Embryonic facial prominence (tissue), 1 donor: ENCODE results near the gene EPHB1.
"Not testable (repeated sequence)": the region's sequence is repeated elsewhere in the genome, so short reads cannot be mapped to it uniquely, and the experiment has no call there.

Source experiments
- DNase-seq: peaks from one replicate; pipeline ENCODE4 v3.0.0-alpha.2; 2016; ENCODE audit errors: extremely low spot score

The EPHB1 gene

DNA sequence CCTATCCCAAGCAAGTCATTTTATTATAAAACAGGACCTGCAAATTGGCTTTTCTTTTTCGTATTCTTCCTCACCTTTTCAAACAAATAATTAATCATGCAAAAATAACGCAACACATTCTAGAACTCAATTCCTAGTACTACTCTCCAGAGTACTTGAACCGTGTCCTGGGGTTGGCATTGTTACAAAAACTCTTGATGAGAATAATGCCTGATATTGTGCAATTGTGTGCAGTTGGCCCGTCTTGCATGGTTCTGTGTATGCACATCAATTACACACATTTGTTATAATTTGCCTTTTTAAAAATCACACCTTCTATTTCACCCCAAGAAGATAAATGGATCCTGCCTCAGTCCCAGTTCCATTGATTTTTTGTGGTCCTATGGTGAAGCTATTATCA, 205.4 kb downstream of the EPHB1 start:
- DNase-seq = no peak

DNA sequence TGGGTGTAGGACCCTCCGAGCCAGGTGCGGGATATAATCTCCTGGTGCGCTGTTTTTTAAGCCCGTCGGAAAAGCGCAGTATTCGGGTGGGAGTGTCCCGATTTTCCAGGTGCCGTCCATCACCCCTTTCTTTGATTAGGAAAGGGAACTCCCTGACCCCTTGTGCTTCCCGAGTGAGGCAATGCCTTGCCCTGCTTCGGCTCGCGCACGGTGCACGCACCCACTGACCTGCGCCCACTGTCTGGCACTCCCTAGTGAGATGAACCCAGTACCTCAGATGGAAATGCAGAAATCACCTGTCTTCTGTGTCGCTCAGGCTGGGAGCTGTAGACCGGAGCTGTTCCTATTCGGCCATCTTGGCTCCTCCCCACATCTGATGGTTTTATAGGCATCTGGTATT, 210.6 kb downstream of the EPHB1 start:
- DNase-seq = not testable (repeated sequence)

DNA sequence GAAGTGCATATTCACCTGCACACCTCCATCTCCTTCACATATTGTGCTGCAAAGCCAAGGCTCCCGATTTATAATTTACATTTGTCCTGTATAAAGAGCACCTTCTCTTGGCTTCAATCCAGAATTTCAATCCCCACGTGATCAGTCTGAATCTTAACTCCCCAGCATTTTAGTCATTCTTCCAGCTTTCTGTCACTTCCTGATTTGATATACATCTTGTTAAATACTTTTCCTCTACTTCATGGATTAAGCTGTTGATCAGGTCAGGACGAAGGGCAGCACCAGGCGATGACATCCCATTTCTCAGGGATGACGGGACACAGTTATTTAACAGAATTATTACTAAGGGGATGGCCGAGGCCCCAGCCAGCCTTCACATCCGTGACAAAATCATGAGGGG, 212.5 kb downstream of the EPHB1 start:
- DNase-seq = no peak

DNA sequence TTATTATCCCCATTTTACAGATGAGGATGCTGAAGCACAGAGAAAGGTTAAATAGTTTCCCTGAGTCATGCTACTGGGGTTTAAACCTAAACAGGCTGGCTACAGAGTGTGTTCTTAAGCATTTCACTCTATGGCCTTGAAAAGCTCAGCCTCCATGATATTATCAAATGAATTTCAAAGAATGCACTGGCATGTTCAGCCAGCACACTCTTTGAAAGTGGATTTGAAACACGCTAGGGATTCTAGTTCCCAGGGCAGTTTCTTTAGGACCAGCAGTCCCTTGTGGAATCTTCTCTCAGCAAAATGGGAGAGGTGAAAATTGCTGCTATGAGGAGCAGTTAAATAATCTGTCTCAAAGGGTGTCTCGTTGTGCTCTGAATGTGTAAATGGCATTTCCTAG, 213.3 kb downstream of the EPHB1 start:
- no peak for DNase-seq

DNA sequence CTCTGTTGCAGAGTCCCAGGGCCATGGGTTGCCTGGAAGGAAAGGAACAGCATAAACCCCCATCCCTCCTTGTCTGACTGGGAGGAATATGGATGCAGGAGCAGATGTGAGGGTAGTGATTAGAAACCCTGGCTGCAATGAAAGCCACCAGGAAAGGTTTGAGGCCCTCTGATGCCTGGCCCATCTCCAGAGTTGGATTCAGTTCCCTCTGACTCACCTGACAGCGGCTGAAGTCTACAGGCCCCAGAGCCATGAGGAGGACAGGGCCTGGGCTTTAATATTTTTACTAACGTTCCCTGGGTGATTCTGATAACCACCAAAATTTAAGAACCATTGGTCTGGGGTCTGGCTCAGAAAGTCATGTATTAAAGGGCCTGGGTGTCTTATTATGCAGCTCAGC, 214.0 kb downstream of the EPHB1 start:
- DNase-seq = no peak

DNA sequence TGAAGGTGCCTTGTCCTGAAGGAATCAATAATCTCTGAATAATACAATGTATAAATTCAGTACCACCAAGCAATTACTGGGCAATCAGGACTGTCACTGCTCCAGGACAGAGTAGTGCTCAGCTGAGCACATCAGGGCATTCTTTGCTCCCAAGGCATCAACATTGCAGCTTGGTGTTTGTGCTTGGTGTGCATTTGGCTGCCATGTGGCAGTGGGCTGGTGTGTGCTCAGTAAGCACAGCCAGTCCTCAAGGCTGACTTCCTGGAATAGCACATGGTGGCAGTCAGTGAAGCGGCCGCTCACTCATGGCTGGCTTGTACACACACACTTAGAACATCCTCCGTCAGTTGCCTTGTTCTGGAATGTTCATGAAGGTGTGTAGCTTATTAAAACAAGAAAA, 217.0 kb downstream of the EPHB1 start:
- no peak for DNase-seq

DNA sequence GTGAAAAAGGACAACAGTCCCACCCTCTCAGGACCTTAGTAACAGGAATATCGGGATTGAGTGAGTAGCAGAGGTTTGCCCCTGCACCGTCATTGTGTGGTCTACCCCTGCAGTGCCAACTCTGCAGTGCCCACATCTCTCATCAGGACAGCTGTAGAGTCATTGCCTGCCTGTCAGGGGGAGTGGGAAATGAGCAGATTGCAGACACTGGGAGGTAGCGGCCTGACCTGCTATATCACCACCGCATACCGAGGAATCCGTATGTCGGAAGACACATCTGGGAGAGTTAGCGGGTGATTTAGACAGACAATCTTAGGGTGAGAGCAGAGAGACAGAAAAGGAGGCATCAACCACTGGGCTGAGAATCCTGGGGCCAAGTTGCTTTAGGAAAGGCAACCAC, 218.1 kb downstream of the EPHB1 start:
- no peak for DNase-seq

DNA sequence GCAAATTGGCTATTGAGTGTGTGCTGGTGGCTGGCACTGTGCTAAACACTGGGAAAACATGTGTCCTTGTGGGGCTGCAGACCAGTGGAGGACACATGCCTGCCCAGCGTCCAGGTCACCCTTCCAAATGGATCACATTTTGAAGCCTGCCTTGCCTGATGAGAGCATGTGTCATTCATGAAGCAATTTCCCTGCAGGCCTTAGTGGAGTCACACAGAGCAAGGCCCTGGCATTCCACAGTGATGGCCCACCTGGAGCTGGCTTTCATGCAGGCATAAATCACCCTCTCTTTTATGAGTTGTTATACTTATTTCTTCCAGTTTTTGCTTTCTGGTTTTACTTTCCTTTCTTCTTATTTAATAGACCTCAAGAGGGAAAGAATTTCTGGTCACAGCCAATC, 219.5 kb downstream of the EPHB1 start:
- no peak for DNase-seq

DNA sequence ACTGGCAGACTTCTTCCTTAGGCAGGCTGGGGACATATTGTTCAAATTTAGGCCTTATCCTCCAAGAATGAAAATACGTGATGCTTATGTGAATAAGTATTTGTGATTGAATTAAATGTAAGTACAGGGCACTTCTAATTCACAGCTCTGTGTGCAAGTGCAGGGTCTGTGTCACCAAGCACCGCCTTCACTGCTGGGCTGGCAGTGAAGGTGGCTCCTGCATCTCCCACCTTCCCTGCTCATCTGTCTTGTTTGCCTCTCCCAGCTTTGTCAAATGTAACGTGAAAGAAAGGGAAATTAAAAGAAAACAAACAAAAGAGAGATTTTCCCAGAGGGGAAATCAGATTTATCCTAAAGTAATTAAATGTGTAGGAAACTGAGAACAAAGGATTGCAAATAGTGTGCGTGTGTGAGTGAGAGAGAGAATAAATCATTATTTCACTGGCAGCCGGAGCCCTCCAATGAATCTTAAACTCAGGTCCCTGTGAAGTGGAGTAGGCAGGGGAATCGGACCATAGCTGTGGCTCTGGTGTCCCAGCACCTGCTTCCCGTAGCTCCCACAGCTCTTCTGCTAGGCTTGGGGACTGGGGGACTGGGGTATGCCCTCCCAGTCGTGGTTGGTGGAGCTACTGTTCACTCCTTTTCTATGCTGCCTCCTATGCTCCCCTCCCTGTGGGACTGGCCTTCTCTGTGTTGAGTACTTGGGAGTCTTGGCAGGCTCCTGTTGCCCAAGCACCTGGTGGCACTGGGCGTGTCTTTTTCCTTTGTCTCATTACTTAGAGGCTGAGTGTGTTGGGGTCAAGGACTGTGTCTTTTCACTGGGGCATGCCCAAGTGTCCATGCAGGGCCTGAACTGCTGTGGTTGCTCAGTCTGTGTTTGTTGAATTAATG, 222.2 kb downstream of the EPHB1 start:
- no peak for DNase-seq

DNA sequence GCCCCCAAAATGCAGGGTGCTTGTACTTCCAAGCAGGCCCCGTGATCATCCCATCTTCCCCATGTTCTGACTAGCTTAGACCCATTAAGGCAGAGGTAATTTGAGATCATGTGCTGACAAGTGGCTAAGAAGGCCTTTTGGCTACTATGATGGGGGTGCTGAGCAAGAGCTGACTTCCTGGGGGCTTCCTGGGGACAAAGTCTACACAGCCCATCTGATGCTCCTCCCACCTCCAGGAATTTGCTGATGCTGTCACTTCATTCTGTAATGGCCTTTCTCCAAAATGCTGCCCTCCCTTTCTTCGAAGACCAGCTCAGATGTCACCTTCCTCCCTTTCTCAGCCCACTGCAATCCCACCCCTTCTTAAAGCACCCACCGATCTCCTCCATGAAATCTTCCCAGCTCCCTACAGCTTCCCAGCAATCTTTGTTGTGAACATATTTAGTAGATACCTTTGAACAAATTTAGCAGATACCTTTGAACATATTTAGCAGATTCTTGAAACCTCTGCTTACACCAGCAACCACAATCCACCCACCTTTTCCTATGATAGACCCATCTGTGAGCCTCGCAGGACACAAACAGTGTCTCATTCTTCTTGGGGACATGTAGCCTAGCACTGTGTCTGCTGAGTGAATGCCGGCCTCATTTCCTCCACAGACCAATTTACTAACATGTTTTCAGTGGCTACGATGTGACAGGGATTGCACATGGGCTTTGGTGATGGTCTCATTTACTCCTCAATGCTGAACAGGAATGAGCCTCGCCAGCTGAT, 223.3 kb downstream of the EPHB1 start:
- no peak for DNase-seq

DNA sequence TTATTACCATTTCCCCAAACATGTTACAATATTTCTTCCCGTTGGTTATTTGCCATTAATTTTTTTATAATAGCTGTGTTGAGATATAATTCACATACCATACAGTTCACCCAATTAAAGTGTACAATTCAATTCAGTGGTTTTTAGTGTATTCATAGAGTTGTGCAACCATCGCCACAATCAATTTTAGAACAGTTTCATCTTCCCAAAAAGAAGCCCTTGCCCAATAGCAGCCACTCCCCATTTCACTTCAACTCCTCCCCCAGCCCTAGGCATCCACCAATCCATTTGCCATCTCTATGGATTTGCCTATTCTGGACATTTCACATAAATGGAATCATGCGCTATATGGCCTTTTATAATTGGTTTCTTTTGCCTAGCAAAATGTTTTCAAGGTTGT, 225.1 kb downstream of the EPHB1 start:
- DNase-seq = no peak

DNA sequence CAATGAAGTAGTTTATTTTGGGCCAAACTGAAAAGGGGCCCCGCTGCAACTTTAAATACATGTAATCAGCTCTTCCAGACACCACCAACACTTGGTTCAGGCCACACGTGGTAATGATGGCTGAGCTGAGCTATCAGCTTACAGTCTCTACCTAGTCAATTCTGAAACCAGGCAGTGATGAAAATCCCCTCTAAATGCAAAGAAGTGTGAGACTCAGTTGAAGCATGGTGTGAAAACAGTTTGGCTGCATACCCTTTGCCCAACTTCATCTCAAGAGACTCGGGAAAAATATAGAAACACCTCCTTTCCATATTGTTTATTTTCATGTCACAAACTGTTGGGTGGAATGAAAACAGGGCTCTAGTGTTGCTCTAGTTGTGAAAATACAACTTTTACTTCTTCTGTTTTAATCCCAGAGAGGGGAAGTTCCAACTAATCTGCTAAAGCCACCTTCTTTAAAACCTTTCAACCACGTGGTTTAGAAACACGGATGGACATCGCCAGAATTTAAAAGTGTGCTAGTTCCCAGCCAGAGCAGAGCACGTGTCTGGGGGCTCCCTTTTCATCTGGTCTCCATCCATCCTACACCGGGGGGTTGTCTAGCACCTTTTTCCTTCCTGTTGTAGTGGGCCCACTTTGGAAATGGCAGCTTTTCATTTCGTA, 229.1 kb downstream of the EPHB1 start:
- no peak for DNase-seq

DNA sequence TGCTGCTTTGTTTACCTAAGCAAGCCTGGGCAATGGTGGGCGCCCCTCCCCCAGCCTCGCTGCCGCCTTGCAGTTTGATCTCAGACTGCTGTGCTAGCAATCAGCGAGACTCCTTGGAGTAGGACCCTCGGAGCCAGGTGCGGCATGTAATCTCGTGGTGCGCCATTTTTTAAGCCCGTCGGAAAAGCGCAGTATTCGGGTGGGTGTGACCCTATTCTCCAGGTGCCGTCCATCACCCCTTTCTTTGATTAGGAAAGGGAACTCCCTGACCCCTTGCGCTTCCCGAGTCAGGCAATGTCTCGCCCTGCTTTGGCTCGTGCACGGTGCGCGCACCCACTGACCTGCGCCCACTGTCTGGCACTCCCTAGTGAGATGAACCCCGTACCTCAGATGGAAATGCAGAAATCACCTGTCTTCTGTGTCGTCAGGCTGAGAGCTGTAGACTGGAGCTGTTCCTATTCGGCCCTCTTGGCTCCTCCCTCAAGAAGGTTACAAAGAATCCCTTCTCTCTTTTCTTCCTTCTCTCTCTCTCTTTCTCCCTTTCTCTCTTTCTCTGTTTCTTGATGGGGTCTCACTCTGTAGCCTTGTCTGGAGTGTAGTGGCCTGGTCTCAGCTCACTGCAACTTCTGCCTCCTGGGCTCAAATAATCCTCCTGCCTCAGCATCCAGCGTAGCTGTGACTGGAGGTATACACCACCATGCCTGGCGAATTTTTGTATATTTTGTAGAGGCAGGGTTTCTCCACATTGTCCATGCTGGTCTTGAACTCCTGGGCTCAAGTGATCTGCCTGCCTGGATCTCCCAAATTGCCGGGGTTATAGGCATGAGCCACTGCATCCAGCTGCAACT, 235.9 kb downstream of the EPHB1 start:
- DNase-seq = not testable (repeated sequence)

DNA sequence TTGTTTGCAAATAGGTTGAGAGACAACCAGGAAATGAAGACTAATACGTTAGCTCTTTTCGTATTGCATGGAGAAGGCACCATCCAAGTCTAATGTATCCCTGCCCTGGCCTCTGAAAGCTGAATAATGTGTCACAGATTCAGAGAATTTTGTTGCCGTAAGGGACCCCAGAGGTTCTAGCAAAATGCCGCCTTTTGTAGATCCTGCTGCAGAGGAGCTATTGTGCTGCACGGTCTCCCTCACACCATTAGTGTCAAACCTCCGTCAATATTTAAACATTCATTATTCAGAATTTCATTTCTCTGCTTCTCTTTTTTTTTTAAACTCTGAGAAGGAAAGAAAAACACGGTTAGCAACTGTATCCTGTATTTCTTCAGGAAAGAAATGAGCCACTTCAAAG, 238.7 kb downstream of the EPHB1 start:
- DNase-seq = no peak

DNA sequence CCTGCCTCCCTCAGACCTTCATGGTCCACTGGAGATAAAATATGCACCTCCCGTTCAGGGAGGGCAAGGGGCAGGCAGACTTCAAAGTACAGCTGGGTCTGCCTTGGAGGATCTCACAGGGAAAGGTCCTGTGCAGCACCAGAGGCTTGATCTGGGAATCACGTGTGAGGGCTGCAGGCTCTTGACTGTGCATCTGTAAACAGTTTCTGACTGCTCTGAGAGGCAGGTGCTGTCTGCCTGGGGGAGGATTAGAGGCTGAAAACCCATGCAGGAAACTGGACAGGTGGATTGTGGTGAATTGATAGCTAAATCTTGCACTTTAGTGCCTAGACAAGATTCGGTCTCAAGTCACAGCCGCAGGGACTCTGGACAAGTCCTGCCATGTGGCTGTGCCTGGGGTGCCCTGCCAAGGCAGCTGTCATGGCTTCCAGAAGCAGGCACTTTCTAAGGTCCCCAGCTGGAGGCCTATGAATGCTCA, 239.3 kb downstream of the EPHB1 start:
- DNase-seq = no peak

DNA sequence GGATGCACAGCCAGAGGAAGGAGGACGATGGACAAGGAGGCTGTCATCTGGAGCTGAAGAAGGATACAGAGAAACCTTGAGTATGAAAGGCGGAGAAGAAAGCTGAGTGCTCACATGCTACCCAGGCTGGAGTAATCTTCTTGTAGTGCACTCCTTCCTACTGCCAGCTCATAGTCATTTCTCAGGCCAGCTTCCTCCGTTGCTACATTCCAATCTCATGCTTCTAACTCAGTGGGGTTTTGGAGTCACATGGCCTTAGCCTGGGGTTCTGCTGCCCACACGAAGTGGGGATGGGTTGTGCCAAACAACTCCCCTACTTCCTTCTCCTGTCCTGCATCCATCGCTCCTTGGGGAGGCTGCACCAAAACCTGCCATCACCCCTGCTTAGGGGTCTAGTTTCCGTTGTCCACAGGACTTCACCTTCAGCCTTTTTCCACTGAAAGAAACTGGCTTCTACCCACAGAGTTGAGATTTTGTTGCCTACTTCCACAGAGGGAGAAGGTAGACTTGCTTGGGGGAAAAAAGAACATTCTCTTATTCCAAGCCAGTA, 239.9 kb downstream of the EPHB1 start:
- DNase-seq = no peak

DNA sequence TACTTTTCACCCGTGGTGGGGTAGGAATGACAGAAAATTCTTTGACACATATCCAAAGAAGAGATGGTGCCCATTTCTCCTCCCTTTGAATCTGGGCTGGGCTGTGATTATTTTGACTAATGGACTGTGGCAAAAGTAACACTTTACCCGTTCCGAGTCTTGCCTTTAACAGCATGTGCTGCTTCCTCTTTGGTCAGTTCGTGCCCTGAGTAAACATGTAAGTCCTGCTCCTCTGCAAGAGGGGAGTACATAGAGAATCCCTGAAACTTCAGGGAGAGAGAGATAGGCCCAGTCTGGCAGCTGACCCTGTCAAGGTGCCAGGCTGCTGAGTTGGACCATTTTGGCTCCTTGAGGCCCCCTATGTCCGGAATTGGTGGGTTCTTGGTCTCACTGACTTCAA, 243.1 kb downstream of the EPHB1 start:
- DNase-seq = no peak

DNA sequence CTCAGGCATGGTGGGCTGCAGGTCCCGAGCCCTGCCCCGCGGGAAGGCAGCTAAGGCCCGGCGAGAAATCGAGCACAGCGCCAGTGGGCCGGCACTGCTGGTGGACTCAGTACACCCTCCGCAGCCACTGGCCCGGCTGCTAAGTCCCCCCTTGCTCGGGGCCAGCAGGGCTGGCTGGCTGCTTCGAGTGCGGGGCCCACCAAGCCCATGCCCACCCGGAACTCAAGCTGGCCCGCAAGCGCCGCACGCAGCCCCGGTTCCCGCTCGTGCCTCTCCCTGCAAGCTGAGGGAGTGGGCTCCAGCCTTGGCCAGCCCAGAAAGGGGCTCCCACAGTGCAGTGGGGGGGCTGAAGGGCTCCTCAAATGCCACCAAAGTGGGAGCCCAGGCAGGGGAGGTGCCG, 244.5 kb downstream of the EPHB1 start:
- not testable (repeated sequence) for DNase-seq

DNA sequence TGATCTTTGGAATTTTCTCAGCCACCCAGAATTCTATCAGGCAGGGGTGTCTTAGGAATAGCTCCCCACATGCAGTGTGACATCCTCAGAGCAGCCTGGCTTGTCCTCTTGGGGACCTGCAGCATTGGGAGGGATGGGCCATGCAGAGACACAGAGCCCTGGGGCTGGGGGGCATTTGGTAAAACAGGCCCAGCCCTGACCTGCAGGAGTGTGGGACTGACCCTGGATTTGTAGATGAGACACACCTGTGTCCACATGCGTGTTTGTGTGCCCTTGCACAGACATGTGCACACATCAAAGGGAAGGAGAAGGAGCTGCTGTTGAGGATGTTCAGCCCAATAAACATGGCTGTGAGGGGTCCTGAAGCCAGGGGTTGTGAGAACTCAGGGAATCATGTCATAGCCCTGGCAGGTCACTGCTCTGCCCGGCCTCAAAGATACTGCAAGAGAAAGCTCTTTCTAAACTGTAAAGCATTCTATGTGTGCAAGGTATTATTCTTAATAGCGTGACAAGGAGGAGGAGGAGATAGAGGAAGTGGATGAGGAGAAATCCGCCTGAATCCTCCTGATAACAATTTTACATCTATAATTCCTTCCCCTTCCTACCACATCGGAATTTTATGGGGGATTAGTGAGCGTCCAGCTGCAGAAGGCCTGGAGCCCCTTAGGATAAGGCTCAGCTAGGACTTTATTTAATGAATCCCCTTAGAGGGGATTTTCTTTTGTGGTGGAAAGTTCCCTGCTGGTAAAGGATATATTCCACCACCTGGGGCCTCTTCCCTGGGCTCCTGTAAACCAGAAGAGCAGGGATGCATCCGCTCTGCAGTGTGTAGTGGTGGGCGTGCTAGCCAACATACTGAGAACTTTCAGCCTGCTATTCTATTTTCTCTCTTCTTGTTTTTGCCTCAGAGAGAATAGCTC, 245.5 kb downstream of the EPHB1 start:
- DNase-seq = no peak

DNA sequence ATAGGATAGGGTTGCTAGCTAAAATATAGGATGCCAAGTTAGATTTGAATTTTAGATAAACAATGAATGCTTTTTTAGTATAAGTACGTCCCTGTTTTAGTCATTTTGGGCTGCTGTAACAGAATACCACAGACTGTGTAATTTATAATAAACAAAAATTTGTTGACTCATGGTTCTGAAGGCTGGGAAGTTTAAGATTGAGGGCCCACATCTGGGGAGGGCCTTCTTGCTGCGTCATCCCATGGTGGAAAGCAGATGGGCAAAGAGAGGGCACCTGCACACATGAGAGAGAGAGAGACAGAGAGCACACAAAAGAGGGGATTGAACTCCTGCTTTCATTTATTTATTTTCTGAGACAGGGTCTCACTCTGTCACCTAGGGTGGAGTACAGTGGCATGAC, 246.5 kb downstream of the EPHB1 start:
- no peak for DNase-seq
